GM19025 (cell line): ENCODE results near the gene FTCD.
"Not testable (repeated sequence)": the region's sequence is repeated elsewhere in the genome, so short reads cannot be mapped to it uniquely, and the experiment has no call there.

Experiments
- ATAC-seq: cut with Tn5 transposase; IDR thresholded peaks from one replicate; pipeline ENCODE4 v1.9.1; 2021; ENCODE audit warnings: mild to moderate bottlenecking, low read depth, moderate library complexity; ENCODE audit not compliant: unreplicated experiment

The FTCD gene

GRCh38 chr21:46114963-46115362 is 40.4 kb downstream of the FTCD start:
- no peak for ATAC-seq

- ATAC-seq = no peak
These were observed 41.7 kb downstream of the FTCD start for GRCh38 chr21:46113497-46114176.

- ATAC-seq = no peak
These were observed 42.6 kb downstream of the FTCD start for GRCh38 chr21:46112725-46113215.

GRCh38 chr21:46111857-46112724 is 43.3 kb downstream of the FTCD start:
- ATAC-seq = no peak

- no peak for ATAC-seq
These were observed 44.2 kb downstream of the FTCD start for GRCh38 chr21:46111193-46111571.

- no peak for ATAC-seq
These were observed 44.7 kb downstream of the FTCD start for GRCh38 chr21:46110499-46111192.

- ATAC-seq = no peak
These were observed 45.8 kb downstream of the FTCD start for GRCh38 chr21:46109313-46110221.

- no peak for ATAC-seq
These were observed 46.5 kb downstream of the FTCD start for GRCh38 chr21:46108827-46109312.

- not testable (repeated sequence) for ATAC-seq
These were observed 48.0 kb downstream of the FTCD start for GRCh38 chr21:46107376-46107775.

GRCh38 chr21:46104104-46104503 is 51.3 kb downstream of the FTCD start:
- no peak for ATAC-seq

- no peak for ATAC-seq
These were observed 54.5 kb downstream of the FTCD start for GRCh38 chr21:46100906-46101305.

GRCh38 chr21:46100426-46100825 is 55.0 kb downstream of the FTCD start:
- no peak for ATAC-seq

GRCh38 chr21:46100020-46100419 is 55.4 kb downstream of the FTCD start:
- ATAC-seq = no peak

GRCh38 chr21:46099476-46099875 is 55.9 kb downstream of the FTCD start:
- ATAC-seq = no peak

- ATAC-seq = no peak
These were observed 56.9 kb downstream of the FTCD start for GRCh38 chr21:46098303-46099141.

GRCh38 chr21:46097336-46098293 is 57.8 kb downstream of the FTCD start, which contains the start of gene COL6A2:
TSS of gene COL6A2 (plus strand) at chr21:46098112.
- ATAC-seq = no peak

- ATAC-seq = no peak
These were observed 58.6 kb downstream of the FTCD start for GRCh38 chr21:46096596-46097335.
